Activated T-cell treated with anti-CD3 and anti-CD28 coated beads, Interleukin-2, amount 50 U/mL, for 4 hours (primary cell): ENCODE measurements around the gene PRKAG2. TPM values are rescaled to one million over a fixed set of nuclear protein-coding genes. Genes with fewer than 3 reads are reported as not detected.

ENCODE experiments used
- ATAC-seq, 2 donors: fragments of 200-7000 bp; cut with Tn5 transposase; one replicate each; pipeline ENCODE4 v1.10.0; 2021
- DNase-seq: peaks from one replicate; pipeline ENCODE4 v3.0.0-alpha.2; 2020
- H3K27me3 Mint-ChIP-seq: one replicate; pipeline ENCODE4 v1.8.0; 2021; ENCODE audit warnings: low read depth, mixed read lengths
- H3K36me3 Mint-ChIP-seq: one replicate; pipeline ENCODE4 v1.8.0; 2022; ENCODE audit warnings: mixed read lengths; ENCODE audit not compliant: insufficient read depth
- H3K4me1 Mint-ChIP-seq: one replicate; pipeline ENCODE4 v1.8.0; 2021; ENCODE audit warnings: low read depth, mixed read lengths
- H3K4me3 Mint-ChIP-seq: one replicate; pipeline ENCODE4 v1.8.0; 2021; ENCODE audit warnings: mild to moderate bottlenecking, moderate library complexity, mixed read lengths
- H3K9me3 Mint-ChIP-seq: one replicate; pipeline ENCODE4 v1.8.0; 2021; ENCODE audit warnings: mixed read lengths
- total RNA-seq, 3 donors: library from RNA; stranded (reverse); gene quantifications; one replicate each; pipeline ENCODE4 v1.2.1, GENCODE V29; 2021

The PRKAG2 gene
- total RNA-seq, 3 donors from 2014 or later, result 28.6 to 31.5 (median 29.3) TPM

DNA sequence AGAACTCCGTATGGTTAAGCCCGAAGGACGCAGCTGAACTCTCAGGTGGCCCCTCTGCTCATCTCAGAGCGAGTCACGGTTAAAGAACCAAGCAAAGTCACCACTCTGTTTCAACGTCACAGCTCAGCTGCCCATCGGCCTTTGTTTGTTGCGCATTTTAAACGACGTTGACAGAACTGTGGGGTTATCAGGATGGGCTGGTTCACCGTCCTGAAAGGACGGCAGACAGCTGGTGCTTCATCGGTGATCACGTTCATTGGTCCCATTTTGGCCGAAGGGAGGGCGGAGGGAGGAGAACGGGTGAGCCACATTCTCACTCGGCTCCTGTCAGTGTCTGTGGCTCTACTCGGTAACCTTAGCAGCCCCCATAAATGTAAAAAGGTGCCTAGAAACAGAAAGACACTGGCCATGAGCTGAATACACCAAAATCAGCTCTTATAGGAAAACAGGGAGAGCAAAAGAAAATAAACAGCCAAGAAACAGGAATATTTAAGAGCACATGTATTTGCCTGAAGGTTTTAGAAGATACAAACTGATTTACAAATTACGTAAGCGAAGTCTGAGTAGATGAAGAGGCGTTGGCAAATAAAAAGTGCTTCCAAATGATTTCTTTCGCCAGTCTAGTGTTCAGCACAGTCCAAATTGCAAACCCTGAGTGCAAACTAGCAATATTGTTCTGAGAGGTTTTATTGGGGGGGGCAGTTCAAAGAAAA lies 8.4 kb downstream of the PRKAG2 start:
- no peaks in the 10 kb centered on the region for H3K27me3 Mint-ChIP-seq
- H3K4me3 Mint-ChIP-seq, result no peak overlapping the region
- ATAC-seq (no peak), DNase-seq (no peak)
- H3K9me3 Mint-ChIP-seq, result no peaks in the 10 kb centered on the region
- H3K4me1 Mint-ChIP-seq, result peaks cover 26% of the 10 kb centered on the region
- no peaks in the 10 kb centered on the region for H3K36me3 Mint-ChIP-seq

DNA sequence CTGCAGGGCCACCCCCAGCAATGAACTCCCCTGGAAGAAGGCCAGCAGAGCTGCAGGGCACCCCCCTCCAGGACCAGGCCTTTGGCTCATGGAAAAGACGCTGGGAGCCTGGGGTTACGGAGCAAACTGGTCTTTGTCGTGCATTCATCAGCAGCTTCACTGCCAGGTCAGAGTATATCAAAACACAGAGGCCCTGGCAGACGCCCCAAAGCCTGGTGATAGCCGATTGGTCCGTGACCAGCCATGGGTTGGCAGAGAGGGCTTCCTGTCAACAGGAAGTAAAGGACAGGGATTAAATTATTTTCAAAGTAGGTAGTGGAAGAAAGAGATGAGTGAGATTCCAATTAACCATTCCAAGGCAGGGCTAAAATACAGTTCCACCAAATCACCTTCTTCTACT lies 9.0 kb downstream of the PRKAG2 start:
- DNase-seq, result no peak
- H3K9me3 Mint-ChIP-seq, result no peaks in the 10 kb centered on the region
- H3K27me3 Mint-ChIP-seq, result no peaks in the 10 kb centered on the region
- H3K4me3 Mint-ChIP-seq, result no peak overlapping the region
- H3K36me3 Mint-ChIP-seq, result no peaks in the 10 kb centered on the region
- no peak for ATAC-seq
- peaks cover 25% of the 10 kb centered on the region for H3K4me1 Mint-ChIP-seq

DNA sequence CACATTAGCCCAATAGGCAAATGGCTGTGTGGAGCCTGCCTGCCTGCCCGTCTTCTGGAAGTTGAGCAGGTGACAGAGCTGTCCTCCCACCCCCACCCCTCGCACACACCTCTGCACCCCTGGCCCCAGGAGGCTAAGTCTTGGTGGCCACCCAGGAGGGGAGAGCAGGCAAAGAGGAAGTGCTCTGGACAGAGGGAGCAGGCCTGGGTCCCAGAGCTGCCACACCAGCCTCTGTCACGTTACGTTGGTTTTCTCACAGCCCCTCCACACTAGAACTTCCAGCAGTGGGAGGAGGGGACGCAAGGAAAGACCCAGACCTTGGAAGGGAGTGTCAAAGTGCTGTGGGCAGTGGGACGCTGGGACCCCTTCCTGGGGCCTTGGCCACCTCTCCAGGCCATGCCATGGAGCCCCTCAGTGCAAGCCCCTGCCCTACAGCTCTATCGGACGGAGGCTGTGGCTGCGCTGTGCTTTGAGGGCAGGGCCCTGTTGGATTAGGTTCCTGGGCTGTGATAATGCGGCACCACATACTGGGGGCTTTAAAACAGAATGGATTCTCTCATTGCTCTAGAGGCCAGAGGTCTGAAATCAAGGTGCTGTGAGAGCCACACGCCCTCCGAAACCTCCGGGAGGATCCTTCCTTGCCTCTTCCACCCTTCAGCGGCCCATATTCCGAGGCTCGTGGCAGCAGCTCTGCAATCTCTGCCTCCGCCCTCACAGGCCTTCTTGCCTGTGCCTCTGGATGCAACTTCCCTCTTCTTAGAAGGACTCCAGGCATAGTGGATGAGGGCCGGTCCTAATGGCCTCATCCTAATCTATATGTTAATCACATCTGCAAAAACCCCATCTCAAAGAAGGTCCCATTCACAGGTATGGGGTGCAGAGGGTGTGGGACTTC lies 9.9 kb downstream of the PRKAG2 start:
- no peaks in the 10 kb centered on the region for H3K27me3 Mint-ChIP-seq
- DNase-seq (no peak), ATAC-seq (no peak)
- no peaks in the 10 kb centered on the region for H3K9me3 Mint-ChIP-seq
- H3K4me1 Mint-ChIP-seq, result peaks cover 24% of the 10 kb centered on the region
- H3K36me3 Mint-ChIP-seq, result no peaks in the 10 kb centered on the region
- no peak overlapping the region for H3K4me3 Mint-ChIP-seq

DNA sequence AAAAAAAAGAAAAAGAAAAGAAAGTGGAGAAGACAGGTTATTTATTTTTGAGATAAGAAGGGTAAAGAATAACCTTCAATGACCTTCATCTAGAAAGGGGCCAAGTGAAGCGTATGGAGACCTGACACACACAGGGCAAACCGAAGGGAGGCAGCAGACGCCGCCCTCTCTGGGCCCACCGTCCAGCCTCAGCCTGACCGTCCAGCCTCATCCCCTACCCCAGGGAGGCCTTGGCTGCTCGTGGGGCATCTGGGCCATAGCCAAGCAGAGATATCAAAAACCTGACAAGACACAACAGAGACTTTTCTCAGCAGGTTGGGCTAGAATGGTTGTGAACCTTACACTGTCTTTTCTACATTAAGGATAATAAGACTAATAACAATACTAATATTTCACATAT lies 10.9 kb downstream of the PRKAG2 start:
- H3K36me3 Mint-ChIP-seq, result no peaks in the 10 kb centered on the region
- DNase-seq (no peak), ATAC-seq (no peak)
- H3K9me3 Mint-ChIP-seq, result no peaks in the 10 kb centered on the region
- H3K4me3 Mint-ChIP-seq, result no peak overlapping the region
- H3K4me1 Mint-ChIP-seq, result peaks cover 15% of the 10 kb centered on the region
- no peaks in the 10 kb centered on the region for H3K27me3 Mint-ChIP-seq

DNA sequence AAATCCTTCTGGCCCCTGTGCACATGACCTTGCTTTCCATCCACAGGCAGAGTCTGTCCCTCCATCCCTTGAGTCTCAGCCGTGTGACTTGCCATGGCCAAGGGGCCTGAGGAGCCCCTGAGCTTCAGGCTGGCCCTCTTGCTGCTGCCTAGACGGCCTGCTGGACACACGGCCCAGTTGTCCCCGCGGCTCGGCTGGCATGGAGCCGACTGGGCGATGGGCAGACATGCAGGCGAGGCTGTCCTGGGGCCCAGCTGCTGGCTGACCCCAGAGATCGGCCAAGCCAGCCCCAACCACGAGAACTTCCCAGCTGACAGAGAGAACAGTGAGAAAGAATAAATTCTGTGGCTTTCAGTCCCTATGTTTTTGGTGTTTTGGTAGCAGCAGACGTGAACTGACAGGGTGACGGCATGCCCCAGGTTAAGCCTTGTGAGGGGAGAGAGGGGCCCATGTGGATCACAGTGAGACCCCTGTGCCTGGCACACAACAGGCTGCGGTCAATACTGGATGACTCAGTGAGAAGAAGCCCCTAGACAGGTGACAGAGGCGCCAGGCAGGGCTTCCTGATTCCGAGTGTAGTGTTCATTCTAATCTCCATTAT lies 11.7 kb downstream of the PRKAG2 start:
- peaks cover 12% of the 10 kb centered on the region for H3K4me1 Mint-ChIP-seq

DNA sequence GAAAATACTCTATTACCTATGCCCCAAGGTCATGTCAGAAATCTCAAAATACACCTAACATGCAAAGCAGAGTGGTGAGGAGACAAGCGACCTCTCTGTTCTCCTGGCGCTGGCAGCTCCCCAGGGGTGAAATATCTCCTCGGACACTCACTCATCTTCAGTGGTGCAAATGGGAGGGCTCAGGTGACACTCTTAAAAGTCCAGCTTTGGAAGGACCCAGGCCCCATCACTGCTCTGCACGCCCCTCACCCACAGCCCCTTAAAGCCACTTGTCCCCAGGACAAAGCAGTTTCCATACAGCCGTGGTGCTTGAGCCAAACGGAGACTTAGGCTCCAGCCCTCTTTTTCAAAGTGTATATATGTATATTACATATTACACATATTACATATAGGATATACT lies 12.4 kb downstream of the PRKAG2 start:
- H3K9me3 Mint-ChIP-seq, result no peaks in the 10 kb centered on the region
- H3K36me3 Mint-ChIP-seq, result no peaks in the 10 kb centered on the region
- ATAC-seq (no peak), DNase-seq (no peak)
- peaks cover 12% of the 10 kb centered on the region for H3K4me1 Mint-ChIP-seq
- no peak overlapping the region for H3K4me3 Mint-ChIP-seq
- H3K27me3 Mint-ChIP-seq, result no peaks in the 10 kb centered on the region

More for the DNA sequence above, 11.7 kb downstream of the PRKAG2 start:
- ATAC-seq (no peak), DNase-seq (no peak)
- no peak overlapping the region for H3K4me3 Mint-ChIP-seq
- no peaks in the 10 kb centered on the region for H3K9me3 Mint-ChIP-seq
- no peaks in the 10 kb centered on the region for H3K36me3 Mint-ChIP-seq
- H3K27me3 Mint-ChIP-seq, result no peaks in the 10 kb centered on the region

DNA sequence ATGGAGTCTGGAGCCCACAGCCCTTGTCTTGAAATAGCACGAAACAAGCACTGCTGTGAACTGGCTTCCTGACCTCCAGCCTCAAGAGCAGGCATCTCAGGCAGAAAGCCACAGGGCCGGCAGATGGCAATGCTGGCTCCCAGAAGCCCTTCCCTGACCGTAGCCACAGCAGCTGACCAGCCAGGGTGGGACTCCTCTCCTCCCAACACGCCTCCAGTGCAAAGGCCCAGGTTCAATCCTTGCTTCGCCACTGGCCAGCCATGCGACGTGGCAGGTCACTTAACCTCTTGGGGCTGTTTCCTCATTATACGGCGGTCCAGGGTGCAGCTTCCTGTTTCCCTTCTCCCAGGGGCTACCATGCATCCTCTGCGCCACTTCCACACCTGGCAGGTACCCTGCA lies 12.8 kb downstream of the PRKAG2 start:
- no peak for ATAC-seq
- H3K36me3 Mint-ChIP-seq, result peaks cover 3% of the 10 kb centered on the region
- H3K4me1 Mint-ChIP-seq, result peaks cover 9% of the 10 kb centered on the region
- no peaks in the 10 kb centered on the region for H3K9me3 Mint-ChIP-seq
- H3K27me3 Mint-ChIP-seq, result no peaks in the 10 kb centered on the region
- no peak for DNase-seq
- H3K4me3 Mint-ChIP-seq, result no peak overlapping the region

DNA sequence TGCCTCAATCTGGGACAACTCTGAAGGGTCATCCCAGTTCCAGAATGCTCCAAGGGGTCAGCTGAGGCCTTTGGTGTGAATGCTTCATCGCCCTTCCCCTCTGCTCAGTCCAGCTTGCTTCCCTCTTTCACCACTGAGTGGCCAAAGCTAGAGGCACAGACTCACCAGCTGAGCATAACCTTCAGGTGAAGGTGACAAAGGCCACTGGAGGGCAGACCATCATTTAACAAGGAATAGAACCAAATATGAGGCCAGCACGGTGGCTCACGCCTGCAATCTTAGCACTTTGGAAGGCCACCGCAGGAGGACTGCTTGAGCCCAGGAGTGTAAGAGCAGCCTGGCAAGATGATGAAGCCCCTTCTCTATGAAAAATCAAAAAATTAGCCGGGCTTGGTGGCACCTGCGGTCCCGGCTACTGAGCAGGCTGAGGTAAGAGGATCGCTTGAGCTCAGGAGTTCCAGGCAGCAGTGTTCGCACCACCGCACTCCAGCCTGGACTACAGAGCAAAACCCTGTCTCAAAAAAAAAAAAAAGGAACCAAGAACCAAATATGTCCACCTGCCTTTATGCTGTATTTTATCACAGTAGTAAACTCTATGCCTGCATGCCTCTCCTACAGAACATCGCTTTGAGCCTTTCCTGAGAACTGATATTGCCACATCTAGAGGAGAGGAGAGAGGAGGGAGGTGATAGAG lies 13.4 kb downstream of the PRKAG2 start:
- Mint-ChIP-seq H3K4me3 (no peak overlapping the region), H3K27me3 (no peaks in the 10 kb centered on the region), H3K36me3 (peaks cover 5% of the 10 kb centered on the region), H3K9me3 (no peaks in the 10 kb centered on the region), H3K4me1 (peaks cover 9% of the 10 kb centered on the region)
- ATAC-seq (no peak), DNase-seq (no peak)

DNA sequence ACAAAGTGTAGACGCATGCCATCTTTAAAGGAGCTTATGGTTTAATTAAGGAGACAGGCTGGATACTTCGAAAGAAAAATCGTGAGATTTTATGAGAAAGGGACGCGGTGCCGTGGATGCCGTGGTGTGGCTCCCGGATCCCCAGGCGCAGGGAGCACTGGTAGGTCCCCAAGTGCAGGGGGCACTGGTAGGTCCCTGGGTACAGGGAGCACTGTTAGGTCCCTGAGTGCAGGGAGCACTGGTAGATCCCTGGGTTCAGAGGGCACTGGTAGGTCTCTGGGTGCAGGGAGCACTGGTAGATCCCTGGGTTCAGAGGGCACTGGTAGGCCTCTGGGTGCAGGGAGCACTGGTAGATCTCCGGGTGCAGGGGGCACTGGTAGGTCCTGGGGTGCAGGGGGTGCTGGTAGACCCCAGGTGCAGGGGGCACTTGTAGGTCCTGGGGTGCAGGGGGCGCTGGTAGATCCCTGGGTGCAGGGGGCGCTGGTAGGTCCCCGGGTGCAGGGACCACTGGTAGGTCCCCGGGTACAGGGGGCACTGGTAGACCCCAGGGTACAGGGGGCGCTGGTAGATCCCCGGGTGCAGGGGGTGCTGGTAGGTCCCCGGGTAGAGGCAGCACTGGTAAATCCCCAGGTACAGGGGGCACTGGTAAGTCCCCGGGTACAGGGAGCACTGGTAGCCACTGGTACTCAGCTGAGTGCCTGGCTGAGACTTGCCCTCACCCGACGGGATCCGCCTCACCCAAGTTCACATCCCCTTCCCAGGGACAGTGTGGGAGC lies 14.1 kb downstream of the PRKAG2 start:
- no peak for DNase-seq
- Mint-ChIP-seq H3K9me3 (no peaks in the 10 kb centered on the region), H3K4me1 (peaks cover 7% of the 10 kb centered on the region), H3K27me3 (no peaks in the 10 kb centered on the region), H3K36me3 (peaks cover 5% of the 10 kb centered on the region), H3K4me3 (no peak overlapping the region)
- no peak for ATAC-seq

DNA sequence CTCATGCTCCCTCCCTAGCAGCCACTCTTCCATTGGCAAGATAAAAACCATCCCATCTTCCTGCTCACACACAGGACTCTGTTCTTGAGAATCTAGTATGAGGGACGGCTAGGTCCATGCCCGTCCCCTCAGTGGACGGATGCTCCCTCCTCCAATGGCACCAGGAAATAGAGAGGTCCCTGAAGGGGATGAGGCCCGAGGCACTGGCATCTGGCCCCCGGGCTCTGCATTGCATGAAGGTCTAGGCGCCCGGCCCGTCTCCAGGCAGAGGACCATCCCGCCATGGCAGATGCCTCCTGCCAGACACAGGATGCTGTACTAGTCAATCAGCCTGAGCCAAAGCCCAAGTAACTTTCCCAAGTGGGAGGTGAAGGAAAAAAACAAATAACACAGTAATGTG lies 15.0 kb downstream of the PRKAG2 start:
- peaks cover 7% of the 10 kb centered on the region for H3K4me1 Mint-ChIP-seq
- H3K4me3 Mint-ChIP-seq, result no peak overlapping the region
- ATAC-seq, result no peak
- H3K36me3 Mint-ChIP-seq, result peaks cover 5% of the 10 kb centered on the region
- H3K27me3 Mint-ChIP-seq, result no peaks in the 10 kb centered on the region
- DNase-seq, result no peak
- no peaks in the 10 kb centered on the region for H3K9me3 Mint-ChIP-seq

DNA sequence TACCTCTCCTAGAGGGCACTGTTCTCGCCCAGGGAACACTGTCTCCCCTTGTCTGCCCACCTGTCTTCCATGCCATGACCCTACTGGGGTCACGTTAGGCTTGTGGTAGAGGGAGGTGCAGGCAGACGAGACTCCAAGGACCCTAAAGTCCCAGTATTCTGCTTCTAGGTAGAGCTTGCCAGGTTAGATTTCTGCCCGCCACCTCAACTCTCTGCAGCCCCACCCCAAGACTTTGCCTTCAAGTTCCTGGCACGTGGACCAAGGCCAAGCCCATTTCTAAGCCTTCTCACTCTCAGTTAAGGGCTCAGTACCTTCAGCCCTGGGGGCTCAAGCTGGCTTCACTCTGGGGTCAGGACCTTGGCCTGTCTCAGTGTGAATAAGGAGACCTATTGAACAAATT lies 16.1 kb downstream of the PRKAG2 start:
- Mint-ChIP-seq H3K4me3 (no peak overlapping the region), H3K36me3 (peaks cover 5% of the 10 kb centered on the region), H3K9me3 (no peaks in the 10 kb centered on the region), H3K4me1 (peaks cover 10% of the 10 kb centered on the region), H3K27me3 (no peaks in the 10 kb centered on the region)
- DNase-seq, result no peak
- no peak for ATAC-seq

DNA sequence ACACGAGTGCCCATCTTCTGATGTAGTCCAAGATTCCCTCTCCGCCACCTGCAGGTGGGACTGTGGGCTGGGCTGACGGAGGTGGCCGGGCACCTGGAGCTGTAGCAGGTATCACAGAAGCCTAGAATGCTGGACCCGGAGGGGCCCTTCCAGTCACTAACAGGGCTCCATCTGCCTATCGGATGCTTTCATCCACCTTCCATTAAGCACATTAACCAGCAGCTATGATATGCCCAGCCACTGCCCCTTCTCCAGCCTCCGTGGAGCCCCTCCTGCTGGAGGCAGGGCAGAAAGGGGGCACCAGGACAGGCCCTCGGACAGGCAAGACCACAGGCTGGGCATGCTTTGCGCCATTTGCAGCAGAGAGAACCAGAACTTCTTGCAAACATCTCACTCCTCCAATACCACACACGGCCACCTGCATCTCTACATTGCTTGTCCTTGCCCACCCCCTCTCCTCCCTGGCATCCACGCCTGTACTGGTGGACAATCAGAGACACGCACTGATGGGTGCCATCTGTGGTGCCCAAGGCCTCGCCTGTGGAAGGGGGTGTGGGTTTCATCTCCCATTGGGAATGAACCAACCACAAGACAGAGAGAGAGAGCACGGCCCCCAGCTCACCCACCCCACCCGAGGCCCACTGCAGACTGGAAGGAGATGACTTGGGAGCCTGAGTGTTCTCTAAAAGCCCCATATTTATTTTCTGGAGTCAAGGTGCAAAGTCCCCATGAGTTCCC lies 16.8 kb downstream of the PRKAG2 start:
- no peak overlapping the region for H3K4me3 Mint-ChIP-seq
- ATAC-seq (no peak), DNase-seq (no peak)
- no peaks in the 10 kb centered on the region for H3K27me3 Mint-ChIP-seq
- peaks cover 8% of the 10 kb centered on the region for H3K4me1 Mint-ChIP-seq
- peaks cover 5% of the 10 kb centered on the region for H3K36me3 Mint-ChIP-seq
- no peaks in the 10 kb centered on the region for H3K9me3 Mint-ChIP-seq
